HEK293T (cell line): Measurements from ENCODE around the gene ISM1.

ENCODE experiments used
- ARNT ChIP-seq: fragments of 450-650 bp; IDR thresholded peaks from 2 replicates; pipeline ENCODE4 v1.6.1; 2017; ENCODE audit warnings: mild to moderate bottlenecking
- BHLHE40 ChIP-seq: fragments of 450-650 bp; IDR thresholded peaks from 2 replicates; pipeline ENCODE4 v1.6.1; 2016; ENCODE audit warnings: mild to moderate bottlenecking, moderate library complexity, borderline replicate concordance
- ELF4 ChIP-seq: fragments of 450-650 bp; IDR thresholded peaks from 2 replicates; pipeline ENCODE4 v1.6.1; 2017; ENCODE audit warnings: antibody characterized with exemption
- FOXA1 ChIP-seq: fragments of 450-650 bp; IDR thresholded peaks from 2 replicates; pipeline ENCODE4 v1.6.1; 2016; ENCODE audit warnings: mild to moderate bottlenecking
- FOXM1 ChIP-seq: fragments of 450-650 bp; IDR thresholded peaks from 2 replicates; pipeline ENCODE4 v1.6.1; 2017; ENCODE audit warnings: mild to moderate bottlenecking, borderline replicate concordance
- HDGF ChIP-seq: fragments of 450-650 bp; IDR thresholded peaks from 2 replicates; pipeline ENCODE4 v1.6.1; 2017; ENCODE audit warnings: antibody characterized with exemption, borderline replicate concordance
- L3MBTL2 ChIP-seq: fragments of 450-650 bp; conservative IDR thresholded peaks from 2 replicates; pipeline ENCODE4 v1.6.1; 2016; ENCODE audit warnings: mild to moderate bottlenecking
- LEF1 ChIP-seq: fragments of 450-650 bp; IDR thresholded peaks from 2 replicates; pipeline ENCODE4 v1.6.1; 2017; ENCODE audit warnings: mild to moderate bottlenecking, borderline replicate concordance
- PKNOX1 ChIP-seq: fragments of 450-650 bp; IDR thresholded peaks from 2 replicates; pipeline ENCODE4 v1.6.1; 2016
- SP1 ChIP-seq: fragments of 450-650 bp; IDR thresholded peaks from 2 replicates; pipeline ENCODE4 v1.6.1; 2017
- SUZ12 ChIP-seq: fragments of 450-650 bp; IDR thresholded peaks from 2 replicates; pipeline ENCODE4 v1.6.1; 2016; ENCODE audit warnings: mild to moderate bottlenecking
- TARDBP ChIP-seq: fragments of 450-650 bp; IDR thresholded peaks from 2 replicates; pipeline ENCODE4 v1.6.1; 2016
- ZNF384 ChIP-seq: fragments of 450-650 bp; IDR thresholded peaks from 2 replicates; pipeline ENCODE4 v1.6.1; 2016

- TF ChIP-seq ARNT, result no peak
- no peak for TF ChIP-seq HDGF
- TF ChIP-seq FOXM1, result no peak
- no peak for TF ChIP-seq PKNOX1
- TF ChIP-seq LEF1, result no peak
- TF ChIP-seq ELF4, result no peak
- no peak for TF ChIP-seq L3MBTL2
- no peak for TF ChIP-seq BHLHE40
- TF ChIP-seq SP1, result no peak
- no peak for TF ChIP-seq SUZ12
- TF ChIP-seq FOXA1, result no peak
- TF ChIP-seq ZNF384, result no peak
- TF ChIP-seq TARDBP, result no peak
These were observed 33.2 kb upstream of the ISM1 start for GRCh38 chr20:13187899-13188298.
